Activated naive CD4-positive, alpha-beta T cell (primary cell): Measurements from ENCODE around the gene CACNA2D3.

Experiments used
- DNase-seq, 4 experiments: peaks; one replicate each; lab custom pipeline; 2025; lab: John Stamatoyannopoulos, UW

Gene CACNA2D3

DNA sequence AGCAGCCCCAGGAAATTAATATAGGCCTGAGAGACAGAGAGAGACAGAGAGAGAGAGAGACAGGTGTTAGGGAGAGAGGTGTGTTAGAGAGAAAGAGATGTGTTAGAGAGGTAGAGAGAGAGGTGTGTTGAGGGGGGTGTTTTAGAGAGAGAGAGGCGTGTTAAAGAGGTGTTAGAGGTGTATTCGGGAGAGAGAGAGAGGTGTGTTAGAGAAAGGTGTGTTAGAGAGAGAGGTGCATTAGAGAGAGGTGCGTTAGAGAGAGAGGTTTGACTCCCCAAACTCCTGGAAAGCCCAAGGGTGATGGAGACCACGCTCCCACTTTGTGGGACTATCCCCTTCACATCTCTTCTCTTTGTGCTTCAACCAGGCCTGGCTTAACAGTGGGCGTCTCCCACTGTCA, 95.5 kb downstream of the CACNA2D3 start:
- no peak for DNase-seq

DNA sequence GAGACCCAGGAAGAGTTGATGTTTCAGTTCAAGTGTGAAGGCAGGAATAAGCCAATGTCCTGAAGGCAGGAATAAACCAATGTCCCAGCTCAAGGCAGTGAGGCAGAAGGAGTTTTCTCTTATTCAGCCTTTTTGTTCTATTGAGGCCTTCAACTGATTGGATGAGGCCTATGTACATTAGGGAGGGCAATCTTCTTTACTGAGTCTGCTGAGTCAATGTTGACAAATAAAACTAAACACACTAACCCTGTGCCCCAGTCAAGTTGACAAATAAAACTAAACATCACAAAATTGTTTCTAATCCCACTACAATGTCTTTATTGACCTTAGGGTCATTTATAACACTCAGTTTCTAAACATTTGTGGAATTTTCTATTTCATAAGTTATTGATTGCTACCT, 100.0 kb downstream of the CACNA2D3 start:
- DNase-seq: no peak

DNA sequence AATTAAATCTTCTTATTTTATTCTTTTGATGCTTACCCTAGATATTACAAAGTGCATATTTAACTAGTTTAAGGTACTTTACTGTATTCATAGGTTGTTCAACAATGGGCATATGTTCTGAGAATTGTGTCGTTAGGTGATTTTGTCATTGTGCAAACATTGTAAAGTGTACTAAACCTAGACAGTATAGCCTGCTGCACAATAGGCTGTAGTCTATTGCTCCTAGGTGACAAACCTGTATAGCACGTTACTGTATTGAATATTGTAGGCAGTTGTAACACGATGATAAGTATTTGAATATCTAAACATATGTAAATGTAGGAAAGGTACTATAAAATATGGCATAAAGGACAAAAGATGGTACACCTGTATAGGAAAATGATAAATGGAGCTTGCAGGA, 100.7 kb downstream of the CACNA2D3 start:
- DNase-seq: no peak

DNA sequence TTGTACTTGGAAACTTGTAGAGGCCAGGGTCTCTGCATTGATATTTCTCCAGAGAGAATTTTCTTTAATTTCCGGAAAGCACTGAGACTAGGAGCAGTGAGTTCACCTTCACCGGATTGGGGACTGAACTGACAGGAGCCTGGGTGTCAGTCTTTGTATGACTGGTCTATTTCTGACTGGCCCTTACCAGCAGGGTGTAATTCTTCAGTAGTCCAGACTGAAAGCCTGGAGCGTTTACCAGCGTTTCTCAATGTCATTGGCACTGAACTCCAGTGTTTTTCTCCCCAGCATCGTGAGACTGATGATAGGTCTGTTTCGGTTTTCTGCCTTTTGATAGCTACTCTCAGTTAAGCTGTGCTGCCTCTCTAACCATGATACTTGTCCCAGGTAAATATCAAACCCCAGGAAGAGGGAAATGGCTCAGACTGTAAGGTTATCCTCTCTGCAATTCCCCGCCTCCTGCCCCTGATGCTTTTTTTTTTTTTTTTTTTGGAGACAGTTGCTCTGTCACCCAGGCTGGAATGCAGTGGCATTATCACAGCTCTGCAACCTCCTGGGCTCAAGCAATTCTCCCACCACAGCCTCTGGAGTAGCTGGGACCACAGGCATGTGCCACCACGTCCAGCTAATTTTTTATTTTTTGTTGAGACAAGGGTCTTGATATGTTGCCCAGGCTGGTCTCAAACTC, 103.6 kb downstream of the CACNA2D3 start:
- DNase-seq: no peak

DNA sequence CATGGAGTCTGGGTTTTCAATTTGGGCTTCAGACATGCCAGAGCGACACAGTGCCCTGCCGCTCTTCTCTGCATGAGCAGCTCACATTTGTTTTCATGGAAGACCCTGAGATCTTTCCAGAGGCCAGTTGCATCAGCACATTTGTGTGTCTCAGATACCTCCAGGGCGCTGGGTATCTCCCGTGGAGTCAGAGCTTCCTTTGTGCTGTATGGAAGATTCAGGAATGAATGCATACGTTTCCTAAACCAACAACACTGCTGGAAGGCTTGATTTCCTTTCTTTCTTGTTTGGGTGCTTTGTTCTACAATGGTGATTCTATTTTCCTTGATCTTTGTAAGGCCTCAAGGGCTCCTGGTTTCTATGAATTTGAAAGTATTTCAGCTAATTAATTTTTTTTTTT, 106.5 kb downstream of the CACNA2D3 start:
- DNase-seq: no peak

DNA sequence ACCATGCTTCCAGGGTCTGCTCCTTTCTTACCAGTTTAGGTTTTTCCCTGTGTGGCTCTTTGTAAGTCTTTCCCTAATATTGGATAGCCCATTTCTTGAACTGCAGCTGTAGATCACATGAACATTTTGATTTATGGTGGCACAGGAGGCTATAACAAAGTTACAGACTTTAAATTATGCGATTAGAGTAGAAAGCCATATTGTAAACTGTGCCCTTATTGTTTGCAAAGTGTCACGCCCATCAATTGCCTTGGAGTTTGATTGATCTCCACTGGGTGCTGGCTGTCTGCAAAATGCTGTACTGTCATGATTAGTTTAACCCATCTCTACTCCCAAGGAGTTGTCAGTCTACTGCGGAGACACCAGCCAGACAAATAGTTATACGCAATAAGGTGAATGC, 110.3 kb downstream of the CACNA2D3 start:
- no peak for DNase-seq

DNA sequence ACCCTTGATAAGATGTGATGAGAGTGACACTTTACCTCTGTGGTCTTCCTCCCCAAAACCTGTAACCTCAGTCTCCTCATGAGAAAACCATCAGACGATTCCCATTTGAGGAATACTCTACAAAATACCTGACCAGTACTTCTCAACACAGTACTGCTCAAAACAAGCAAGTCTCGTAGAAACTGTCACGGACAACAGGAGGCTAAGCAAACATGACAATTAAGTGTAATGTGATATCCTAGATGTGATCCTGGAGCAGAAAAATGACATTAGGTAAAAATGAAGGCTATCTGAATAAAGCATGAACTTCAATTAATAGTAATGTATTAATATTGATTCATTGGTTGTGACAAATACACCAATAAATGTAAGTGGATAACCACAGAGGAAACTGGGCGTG, 113.6 kb downstream of the CACNA2D3 start:
- DNase-seq: no peak

DNA sequence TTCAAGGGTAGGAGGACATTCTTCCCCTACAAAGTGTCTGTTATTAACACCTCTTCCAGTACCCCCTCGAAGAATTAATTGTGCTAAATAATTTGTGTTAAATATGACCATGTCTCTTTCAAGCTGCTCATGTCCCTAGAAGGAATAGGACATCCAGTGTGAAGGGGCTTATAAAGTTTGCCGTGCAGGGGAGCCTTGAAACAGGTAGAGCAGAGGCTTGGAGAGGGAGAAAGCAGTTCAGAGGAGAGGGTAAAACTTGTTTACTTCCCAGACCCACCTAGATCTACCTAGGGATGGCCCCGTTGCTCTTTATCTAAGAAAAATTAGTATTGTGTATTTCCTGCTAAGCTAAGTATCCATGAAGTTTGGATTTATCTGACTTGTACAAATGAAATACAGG, 114.8 kb downstream of the CACNA2D3 start:
- DNase-seq: no peak

DNA sequence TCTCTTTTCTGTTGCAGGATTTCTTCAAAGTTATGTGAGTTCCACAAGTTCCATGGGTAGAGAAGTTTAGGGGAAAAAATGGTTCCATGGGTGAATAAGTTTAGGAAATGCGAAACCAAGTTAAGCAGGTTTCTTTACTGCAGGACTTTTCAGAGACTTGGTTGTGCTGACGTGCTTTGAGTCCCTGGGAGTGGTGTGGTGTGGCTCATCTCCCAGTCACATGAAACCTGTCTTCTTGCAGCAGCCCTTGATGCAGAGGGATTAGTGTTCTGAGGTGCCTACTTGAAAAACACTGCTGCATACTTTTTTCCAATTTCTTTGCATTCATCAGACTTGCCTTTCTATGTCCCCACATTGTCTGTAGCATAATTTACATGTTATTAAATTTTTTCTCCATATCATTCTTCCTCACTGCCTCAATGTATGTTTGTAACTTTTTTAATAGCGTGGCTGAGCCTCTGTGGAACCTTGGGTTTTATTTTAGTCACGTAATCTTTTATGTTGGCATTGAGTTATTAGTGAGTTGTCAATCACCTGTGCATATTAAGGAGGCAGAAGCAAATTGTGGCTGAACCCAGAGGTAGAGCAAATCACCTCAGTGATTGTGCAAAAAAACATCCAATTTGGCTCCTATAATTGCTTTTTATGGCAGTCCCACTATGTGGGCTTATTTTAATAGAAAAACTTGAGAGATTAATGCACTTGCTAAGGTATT, 115.6 kb downstream of the CACNA2D3 start:
- DNase-seq: no peak

DNA sequence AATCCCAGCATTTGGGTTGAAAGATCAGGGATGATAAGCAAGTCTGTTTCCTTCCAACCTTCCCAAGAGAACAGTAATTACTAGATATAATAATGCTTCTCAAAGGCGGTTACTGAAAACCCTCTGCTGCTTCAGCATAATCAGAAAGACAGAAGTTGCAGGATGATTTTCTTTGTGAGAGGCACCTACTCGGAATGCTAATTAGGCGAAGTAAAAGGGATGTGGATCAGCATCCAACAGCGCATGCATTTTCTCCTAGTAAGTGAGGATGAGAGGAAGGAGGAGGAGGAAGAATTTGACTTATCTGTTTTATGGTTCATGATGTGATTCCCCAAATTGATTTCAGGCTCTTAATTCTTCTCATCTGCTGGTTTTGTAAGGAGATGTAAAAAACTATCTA, 118.0 kb downstream of the CACNA2D3 start:
- DNase-seq: no peak

DNA sequence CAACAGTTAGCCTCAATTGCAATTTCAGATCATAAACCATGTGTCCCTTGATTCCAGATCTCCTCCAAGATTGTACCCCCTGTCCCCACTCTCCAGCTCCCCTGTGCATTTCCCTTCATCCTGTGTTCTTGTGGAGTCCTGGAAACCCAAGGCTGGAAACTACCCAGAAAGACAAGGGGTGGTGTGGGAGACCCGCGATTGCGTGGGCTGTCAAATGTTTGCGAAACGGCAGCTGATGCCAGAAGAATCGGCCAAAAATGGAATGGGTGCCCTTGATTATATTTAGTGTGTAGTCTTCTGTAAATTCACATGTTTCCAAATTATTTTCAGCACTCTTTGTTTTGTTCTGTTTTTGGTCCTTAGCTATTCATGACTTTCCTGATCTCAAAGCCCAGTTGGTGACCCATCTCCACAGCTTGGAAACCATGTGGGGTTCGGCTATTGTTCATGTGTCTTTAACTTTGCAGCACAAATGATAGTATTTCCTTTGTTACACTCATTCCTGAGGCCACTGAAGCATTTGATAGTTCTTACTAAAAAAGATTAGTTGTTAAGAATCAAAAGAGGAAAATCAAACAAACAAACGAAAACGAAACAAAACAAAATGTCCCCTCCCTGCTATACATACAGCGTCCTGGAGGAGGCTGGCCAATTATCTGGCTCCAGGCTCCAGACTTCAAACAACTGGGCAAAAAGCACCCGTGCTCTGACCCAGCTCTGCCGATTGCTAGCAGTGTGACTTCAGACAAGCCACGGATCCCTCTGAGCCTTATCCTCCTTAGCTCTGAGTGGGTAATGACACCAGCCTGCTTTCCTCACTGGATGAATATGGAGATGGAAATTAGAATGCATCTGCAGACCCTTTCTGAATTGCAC, 120.9 kb downstream of the CACNA2D3 start:
- no peak for DNase-seq

DNA sequence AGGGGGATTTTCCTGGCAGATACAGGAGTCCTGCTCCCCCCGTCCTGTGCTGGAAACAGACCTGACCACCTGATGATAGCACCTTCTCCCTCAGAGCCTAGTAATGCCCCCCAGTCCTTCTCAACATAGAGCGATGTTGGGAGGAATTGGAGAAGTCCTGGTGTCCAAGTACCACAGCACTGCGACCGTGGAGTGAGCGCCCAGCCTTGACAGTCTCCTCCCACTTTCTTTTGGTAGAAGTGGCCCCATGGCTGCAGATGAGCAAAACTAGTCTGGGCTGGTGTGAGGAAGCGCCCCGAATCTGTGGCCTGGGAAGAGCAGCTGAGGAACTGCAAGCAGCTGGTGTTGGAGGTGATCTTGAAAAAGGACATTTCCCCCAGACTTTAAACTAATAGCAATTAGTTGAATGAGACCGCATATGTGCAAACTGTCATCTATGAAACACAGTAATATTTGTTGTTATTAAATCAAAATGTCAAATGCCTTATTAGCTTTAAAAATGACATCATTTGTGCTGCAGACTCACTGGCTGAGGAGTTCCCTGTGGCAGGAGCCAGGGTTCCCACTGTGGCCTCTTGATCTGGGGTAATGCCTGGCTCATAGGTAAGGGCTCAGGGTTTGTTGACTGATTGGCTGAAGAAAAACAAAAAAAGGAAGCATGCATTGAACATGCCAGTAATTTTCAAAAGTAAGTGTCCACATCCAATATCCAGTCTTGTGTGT, 121.8 kb downstream of the CACNA2D3 start:
- DNase-seq: no peak

DNA sequence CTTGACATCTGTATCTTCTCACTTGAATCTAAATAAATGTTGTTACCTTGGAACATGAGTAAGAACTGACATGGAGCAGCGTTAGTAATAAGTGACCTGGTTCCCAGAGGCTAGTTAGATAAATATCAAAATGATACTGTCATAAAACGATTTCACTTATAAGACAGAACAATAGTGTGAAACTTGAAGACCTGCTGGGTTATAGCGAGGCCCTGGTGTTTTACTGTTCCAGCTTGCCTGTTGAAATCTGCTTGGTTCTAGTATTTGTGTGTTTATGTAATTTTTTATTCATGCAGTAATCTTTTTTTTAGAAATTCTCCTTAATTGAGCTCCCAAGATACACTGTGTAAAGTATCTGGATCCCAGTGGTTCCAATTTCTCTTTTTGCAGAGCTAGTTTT, 129.4 kb downstream of the CACNA2D3 start:
- no peak for DNase-seq

DNA sequence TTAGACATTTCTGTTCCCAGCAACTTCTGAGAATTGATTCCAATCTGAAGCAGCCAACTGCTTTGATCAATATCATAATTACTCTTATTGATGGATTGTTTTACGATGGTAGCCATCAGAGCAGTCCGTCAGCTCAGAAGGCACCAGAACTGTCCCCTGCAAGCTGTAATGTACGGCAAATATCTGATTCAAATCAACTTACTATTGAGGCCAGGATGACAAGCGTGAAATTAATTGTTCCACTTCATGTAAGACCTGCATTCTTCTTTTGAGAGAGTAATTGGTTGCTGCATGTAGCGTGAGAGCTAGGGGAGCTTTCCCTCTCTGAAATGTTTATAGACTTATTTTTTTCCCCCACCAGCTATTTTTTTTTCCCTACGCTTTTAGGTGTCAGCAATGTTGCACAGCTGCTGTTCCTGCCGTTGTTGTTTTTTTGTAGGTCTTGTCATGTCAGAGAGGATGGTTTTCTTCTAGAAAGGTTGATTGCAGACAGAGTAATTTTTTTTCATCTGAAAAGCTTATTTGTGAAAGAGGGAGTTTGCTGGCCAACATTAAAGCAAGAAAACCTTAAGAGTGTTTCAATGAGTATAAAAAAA, 134.9 kb downstream of the CACNA2D3 start:
- DNase-seq: no peak

DNA sequence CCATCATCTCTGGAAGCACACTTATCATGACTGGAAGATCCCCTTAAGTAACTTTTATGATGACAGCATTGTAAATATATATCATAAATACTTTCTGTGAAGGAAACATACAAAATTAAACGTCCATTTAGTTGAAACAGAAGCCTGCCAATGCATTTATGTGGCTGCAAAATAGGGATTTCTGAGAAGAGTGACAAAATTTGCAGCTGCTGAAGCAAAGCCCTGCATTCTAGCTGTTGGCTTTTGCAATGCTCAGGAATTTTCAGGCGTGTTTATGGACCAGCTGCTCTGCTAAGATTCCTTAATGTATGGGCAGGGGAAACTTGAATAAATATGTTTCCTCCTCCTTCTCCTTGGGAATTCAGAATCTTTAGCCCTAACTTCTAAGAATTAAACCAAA, 137.3 kb downstream of the CACNA2D3 start:
- DNase-seq: no peak

DNA sequence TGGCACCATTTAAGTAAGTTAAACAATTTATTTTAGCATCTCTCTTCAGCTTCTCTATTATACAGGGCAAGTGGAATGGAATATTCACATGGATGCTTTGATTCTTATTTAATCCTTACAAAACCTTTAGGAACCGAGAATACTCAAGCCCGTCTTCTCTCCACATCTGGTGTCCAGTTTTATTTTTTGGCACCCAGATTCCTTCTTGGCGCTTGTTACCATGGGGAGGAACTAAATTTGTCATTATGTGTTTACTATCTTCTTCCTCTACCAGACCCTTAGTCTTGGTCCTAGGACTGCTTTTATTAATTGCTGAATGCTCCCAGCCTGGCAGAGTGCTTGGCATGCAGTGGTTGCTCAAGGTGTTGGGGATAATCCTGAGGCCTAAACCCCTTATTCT, 138.8 kb downstream of the CACNA2D3 start:
- no peak for DNase-seq

DNA sequence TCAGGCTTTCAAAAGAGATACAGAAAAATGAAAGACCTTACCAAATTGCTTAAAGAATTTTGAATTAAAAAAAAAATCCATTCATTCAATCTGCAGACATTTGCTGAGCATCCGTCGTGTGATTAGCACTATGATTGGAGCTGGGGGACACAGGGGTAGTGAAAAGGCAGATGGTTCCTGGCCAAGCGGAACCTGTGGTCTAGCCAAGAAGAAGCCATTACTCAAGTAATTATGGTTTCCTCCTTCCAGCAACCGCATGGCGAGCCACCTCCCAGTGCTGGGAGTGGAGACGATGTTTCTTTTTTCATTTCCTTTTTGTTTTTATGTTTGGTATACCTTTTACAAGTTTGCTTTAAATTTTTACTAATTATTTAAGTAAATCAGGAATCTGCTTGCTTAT, 140.2 kb downstream of the CACNA2D3 start:
- no peak for DNase-seq

DNA sequence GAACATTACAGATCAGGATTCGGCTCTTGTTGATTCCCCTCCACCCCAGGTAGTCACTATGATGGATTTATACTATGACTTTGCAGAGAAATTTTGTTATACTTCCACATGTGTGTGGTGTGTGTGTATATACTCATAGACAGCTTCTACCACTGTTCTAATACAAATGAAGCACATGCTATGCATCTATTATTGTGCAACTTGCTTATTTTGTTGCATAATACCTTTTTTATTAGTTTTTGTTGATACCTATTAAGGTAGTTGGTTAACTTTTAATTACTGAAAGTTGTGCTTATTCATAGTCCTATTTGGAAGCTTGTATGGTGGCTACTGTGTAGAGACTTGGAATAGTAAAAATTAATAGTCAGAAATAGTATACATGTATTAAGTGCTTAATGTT, 140.6 kb downstream of the CACNA2D3 start:
- no peak for DNase-seq

DNA sequence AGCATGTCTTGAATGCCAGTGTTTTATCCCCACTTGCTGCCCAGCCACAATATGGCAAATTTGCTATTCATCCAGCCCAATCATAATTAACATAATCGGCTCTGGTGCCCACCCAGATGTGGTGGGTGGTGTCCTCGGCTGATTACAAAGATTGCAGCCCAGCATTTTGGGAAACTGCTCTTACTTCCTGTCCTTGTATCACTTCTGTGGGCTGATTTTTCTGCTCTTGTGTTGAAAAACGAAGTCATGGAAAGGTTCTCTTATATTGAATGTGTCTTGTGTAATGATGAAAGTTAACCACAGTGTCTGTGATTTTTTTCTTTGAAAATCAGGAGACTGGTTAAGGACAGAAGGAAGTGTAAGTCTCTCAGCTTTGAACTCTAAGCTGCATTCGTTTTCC, 141.7 kb downstream of the CACNA2D3 start:
- DNase-seq: no peak

DNA sequence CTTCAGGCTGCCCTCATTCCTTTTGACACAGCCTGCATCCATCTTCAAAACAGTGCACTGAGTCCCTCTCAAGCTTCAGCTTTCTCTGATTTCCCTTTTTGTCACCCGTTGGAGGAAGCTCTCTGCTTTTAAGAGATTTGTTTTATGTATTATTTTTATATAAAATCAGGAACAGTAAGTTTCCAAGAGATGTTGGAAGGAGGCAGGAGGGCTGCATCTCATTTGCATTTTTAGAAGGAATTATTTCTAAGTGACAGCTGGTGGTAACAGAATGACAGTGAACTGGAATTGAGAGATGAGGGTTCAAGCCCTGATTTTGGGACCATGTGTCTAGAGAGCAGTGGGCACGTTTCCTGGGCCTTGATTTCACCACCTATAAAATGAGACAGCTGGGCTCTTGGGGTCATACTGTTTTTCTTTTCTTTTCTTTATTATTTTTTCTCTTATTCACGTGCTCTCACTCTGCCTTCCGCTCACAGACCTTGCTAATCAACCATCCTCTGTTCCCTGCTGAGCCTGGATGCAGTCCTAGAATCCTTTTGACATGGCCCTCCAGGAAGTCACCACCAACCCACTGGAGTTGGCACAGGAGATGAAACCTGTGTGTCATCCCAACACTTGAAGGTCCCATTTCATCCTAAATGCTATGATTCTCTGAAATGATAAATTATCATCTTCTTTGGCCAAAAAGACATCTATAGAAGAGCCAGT, 148.6 kb downstream of the CACNA2D3 start:
- no peak for DNase-seq

DNA sequence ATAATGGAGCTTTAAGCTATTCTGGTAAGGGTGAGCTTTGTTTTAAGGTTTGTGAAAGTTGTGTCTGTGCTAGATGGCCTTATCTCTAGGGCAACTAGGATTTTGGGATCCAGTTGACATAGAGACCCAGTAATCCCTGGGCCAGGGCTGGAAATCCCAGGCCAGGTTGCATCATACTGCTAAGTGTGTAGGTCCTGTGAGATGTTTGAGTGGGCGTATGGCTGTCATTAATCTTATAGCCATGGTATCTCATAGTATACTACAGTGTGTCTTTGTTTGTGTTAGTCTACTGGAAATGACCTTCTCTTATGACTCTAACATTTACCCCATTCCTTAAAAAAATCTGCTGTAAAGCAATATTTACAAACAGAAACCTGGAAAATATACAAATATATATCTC, 151.4 kb downstream of the CACNA2D3 start:
- DNase-seq: no peak
